Activated CD4-positive, CD25-positive, alpha-beta regulatory T cell (primary cell): Measurements from ENCODE around the gene MPZL3.
A peak's percentile ranks its signal among the peaks of the same experiment; 100 is the strongest.

Experiments
- DNase-seq, 4 experiments: peaks; one replicate each; lab custom pipeline; 2025; lab: John Stamatoyannopoulos, UW

Gene MPZL3

DNA sequence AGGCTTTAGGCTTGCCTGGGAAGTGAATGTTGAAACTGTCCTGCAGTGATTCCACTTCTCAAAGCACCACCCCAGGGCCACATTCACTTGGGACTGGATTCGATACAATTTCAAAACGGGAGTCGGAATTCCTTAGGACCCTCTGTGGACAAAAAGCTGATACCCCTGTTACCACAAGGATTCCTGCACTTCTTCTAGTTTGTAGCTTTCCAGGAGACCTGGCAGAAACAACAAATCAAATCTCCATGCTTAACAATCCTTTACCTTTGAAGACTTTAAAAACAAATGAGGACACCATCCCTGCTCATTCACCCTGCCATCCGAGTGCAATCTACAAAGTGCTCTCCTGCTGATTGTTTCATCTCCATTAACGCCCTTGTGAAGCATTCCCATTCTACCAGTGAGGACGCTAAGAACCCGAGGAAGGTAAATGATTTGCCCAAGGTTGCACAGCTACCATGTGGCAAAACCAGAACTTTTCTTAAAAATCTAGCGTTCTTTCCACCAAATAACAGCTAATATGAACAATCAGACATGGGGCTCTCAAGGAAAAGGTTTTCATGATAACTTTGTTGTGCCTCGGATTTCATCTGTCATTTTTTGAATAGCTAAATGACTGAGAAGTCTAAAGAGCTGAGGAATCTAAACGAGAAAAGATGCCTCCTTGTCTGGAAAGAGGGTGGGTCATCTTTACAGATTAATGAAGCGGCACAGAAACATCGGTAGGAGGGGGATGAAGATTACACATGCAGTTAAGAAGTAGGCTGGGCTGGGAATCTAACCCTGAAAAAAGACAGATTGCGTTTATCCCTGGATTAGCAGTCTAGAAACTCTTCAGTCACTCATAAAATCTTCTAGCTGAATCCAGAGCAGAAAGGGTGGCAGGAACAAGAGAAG is 12.7 kb upstream of the MPZL3 start:
- no peak for DNase-seq

DNA sequence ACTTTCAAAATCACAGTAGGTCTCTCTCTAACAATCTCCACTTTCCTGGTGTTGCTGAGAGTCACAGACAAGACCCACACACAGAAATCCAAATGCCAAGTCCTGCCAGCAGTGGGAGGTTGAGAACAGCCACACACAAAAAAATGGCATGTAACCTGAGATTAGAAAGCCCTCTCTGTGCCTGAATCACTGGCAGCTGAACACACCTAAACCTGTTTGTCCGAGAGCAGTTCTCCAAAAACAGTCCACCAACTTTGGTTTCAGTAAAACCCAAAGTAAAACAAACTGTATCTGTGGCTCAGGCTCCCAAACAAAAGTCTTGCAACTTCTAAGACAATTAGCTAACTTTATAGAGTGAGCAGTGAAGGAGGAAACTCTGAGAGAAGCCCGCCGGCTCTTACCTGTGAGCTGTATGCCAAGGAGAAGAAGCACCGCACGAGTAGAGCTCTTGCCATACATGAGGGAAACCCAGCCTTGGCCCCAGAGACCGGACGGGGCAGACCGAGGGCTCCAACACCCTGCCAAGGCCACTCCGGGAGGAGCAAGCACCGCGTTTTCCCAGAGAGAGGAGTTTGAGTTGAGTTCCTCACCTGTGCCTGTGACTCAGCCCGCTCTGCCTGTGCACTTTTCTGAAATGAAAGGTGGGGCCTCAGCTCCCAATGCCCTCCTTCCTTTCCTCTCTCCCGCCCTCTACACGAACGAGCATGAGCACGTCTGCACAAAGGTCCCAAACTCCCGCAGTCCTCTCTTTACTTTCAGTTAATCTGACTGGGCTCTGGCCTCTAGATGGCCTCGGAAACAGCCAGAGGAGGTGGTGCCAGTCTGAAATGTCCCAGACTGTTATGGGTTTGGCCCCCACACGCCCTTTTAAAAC is 11.8 kb upstream of the MPZL3 start, which contains the start of gene MPZL2:
Gene MPZL2, minus strand, starts transcription at position 603 of the 874 bp plus-strand sequence. Its CDS starts 144 bp downstream, at position 459.
- no peak for DNase-seq

DNA sequence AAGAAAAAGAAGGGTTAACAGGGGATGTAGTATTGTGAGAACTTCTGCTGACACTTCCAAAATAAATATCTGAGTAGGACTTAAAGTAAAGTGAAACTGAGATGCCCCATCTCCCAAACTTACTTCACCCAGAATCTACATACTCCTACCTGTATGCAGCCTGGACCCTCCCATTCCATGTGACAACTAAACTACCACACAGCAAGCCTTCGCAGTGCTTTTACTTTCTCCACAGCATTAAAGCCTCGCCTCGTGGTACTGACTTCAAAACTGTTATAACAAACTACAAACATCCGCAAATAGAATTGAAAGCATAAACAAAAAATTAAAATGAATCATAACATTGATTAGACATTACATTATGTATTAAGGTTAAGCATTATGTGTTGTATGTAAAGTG is 10.9 kb upstream of the MPZL3 start:
- no peak for DNase-seq

DNA sequence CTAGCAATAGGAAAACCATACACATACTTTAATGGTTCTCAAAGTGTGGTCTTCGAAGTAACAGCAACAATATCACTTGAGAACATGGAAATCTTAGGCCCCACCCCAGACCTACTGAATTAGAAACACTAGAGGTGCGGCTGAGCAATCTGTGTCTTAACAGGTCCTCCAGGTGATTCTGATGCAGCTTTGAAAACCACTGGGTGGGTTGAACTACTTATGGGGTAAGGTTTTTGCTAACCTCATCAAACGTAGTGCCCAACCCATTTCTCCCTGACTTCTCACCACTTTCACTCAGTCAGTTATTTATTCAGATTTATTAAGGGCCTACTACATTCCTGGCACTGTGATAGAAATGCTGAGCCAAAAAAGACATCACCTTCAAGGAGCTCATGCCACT is 8.2 kb upstream of the MPZL3 start:
- DNase-seq: no peak

DNA sequence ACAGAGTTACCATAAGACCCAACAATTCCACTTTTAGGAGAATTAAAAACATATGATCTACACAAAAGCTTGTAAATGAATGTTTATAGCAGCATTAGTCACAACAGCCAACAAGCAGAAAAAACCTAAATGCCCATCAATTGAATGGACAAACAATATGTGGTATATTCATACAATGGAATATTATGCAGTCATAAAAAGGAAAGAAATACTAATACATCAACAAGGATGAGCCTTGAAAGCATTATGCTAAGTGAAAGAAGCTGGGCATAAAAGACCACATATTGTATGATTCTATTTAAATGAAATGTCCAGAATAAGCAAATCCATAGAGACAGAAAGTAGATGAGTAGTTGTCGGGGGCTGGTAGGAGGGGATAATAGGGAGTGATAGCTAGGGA is 7.0 kb upstream of the MPZL3 start:
- no peak for DNase-seq

DNA sequence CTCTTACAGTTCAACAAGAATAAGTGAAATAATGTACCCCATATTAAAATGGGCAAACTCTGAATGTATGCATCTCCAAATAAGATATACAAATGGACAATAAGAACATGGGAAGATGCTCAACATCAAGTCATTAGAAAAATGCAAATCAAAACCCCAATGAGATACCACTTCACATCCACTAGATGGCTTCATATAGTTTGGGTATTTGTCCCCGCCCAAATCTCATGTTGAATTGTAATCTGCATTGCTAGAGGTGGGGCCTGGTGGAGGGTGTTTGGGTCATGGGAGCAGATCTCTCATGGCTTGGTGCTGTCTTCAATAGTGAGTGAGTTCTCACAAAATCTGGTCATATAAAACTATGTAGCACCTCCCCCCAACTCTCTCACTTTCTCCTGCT is 6.2 kb upstream of the MPZL3 start:
- DNase-seq: no peak

DNA sequence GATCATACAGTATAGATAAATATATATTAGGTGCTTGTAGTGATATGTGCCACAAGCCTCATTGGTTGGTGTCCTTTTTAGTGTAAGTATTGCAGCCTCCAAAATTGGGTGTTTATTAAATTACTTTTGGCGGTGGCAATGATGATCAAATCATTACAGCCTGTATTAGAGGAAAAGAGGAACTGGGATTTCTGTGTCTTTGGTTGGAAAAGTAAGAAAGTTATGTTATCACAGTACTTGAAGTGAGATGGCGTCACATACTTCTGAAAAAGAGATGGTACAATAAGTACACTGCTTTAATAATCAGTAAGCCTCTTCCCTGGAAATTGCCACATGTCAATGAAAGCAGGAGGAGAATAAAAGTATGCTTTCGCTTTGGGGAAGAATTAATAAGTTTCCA is 523 bp upstream of the MPZL3 start:
- DNase-seq: no peak

DNA sequence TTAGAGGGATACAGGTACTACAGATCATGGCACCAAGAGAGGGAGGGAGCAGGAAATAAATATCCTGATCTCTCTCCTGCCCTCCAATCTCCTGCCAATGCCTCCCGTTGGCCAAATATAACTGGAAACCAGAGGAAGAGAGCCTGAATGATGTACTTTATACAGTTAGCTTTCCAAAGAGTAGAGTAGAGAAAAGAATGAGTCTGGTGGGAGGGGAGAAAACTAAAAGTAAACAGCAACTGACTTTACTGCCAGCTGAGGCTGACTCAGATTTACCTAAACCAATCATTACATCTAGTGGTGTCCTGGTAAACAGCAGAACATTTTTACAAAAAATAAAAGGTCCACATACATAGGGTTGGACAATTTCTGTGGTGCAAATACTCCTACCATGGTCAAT is 5.1 kb downstream of the MPZL3 start:
- DNase-seq: no peak

DNA sequence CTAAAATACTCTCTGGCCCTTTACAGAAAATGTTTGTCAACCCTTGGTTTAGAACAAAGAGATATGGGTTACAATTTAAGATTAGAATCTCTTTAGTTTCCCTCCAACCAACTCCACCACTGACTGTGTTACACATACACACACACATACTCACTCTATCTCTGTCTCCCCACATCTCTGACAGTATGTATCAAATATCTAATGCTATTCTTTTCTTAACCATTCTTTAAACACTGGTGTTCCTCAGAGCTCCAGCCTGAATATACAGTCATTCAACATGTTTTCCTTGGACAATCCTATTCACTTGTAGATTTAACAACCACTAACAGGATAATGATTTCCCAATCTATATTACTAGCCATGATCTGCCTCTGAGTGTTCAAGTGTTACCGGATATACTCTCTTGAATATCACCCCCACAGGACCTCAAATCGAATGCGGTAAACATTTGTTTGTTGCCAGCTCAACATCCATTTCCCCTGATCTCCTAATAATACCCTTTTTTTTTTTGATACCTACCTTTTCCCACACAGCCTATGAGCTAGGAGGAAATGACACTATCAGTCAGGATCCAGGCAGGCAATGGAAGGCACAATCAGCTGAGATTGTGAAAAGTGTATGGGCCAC is 6.1 kb downstream of the MPZL3 start:
- DNase-seq: no peak

DNA sequence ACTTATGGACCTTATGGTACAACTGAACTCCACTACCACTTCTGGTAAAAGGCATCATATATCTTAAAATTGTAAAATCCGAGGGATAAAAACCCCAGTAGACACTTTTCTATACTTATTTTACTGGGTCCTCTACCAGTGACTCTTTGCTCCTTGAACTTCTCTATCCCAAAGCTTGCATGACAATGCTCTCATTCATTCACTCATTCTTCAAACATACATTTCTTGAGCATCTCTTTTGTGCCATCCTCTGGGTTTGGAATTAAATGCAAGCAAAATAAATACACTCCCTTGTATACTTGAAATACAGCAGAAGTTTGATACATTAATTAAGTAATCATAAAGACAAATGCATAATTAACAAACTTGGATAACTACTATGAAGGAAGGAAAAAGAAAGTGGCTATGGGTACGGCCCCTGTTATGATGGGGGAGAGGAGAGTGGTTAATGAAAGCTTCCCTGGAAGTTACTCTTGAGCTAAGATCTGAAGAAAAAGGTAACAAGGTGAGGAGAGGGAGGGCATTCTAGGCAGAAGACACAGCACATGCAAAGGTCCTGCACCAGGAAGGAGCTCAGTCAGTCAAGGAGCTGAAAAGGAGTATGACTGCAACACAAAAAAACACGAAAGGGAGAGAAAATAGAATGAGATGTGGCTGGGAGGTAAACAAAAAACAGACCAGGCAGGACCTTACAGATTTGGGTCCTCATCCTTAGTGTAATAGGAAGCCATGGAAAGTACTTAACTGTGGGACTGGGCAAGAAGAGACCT is 8.0 kb downstream of the MPZL3 start:
- no peak for DNase-seq

DNA sequence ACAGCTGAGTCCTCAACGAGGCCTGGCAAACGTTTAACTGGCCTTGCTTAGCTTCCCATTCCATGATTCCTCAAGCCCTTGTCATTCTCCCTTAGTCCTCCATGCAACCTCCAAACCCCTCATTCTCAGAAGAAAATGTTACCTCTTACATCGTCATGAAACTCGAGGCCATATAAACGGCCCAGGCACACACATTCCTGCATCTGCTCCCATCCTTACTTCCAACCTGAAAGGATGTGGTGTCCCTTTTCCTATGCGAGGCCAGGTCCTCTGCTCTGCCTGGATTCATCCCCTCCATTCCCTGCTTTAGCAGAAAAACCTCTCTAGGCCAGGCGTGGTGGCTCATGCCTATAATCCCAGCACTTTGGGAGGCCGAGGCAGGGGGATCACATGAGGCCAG is 9.0 kb downstream of the MPZL3 start:
- no peak for DNase-seq

DNA sequence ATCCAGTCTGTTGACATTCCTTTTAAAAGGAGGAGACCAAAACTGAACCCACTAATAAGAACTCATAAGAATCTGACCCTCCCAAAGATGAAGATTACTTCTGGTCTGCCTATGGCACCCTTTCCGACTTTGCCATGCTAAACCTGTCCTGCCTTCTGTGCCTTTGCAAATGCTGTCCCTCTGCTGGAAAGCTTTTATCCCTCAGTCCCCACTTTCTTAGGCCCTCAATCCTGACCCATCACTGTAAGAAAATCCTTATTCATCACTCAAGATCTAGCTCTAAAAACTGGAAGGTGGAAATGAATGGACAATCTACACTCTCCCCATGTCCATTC is 10.4 kb downstream of the MPZL3 start:
- no peak for DNase-seq

DNA sequence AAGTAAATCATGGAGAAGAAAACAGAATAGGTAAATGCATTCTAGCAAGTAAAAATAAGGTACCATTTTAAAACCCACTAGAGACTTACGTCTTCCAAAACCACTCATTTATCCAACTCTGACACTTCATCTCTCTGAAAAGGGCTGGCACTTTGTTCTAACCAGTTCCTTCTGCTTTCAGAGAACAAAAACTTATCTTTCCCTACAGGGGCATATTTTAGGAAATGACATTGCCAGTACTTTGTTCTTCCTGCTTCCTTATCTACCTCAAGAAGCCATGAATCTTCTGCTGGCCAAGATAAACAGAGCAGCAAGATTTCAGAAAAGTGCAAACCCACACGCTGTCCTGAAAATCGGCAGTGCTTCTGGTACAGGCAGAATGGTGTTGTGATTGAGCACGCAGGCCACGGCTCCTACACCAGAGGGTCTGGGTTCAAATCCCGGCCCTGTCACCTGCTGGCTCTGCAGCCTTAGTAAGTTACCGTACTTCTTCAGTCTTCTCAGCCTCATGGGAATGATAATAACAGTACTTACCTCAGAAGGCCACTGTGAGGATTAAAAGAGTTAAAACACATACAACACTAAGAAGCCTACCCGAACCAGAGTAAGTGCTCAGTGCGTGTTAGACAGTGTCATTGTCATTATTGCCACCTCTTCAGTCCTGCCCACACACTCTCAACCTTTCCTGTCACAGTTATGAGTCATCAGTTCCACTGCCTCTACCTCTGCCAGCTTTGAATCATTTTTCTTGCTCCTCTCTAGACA is 11.0 kb downstream of the MPZL3 start:
- DNase-seq: peak in 1 of 4 experiments; percentile 11

DNA sequence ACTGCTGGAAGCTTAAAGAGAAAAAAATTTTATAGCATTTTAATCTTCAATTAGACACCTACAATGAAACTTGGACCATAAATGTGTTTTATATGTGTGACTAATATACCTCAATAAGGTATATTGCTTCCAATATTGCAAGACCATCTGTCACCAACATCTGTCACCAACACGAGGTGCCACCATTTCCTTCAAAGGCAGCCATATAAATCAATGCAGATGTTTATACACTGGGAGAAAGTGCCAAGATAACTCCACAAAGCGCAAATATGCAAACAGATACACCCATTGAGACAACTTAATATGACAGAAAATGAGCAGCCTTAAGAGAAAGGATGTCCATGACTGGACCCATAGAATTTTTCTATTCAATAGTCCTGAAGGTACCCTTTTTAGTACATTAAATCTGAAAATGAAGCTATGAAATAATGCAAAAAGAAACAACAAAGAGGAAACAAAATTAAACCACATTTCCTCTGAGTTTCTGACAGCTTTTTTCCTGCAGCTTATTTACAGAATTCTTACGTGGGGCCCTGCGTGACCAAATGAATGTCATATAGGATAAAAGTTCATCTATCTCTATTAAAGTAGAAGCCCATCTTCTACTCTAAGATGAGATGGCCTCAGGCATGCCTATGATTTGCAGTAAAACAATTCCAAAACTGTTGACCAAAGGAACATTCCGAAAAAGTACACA is 12.5 kb downstream of the MPZL3 start:
- DNase-seq: no peak

DNA sequence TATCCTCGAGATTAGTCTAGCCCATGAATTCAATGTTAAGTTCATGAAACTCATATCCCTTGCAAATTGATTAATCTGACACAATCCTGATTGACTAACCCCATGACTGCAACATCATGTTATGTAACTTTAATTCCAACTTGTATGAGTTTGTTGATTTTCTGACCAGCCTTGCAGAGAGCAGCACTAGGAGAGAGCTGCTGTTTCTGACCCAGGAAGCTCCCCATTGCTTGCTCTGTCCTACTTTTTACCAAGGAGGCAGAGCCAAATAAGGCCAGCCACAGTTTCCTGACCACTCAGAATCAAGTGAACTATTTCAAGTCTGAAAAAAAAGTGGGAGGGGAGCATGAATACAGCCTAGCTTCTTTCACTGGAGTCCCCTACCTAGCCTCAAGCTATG is 13.2 kb downstream of the MPZL3 start:
- no peak for DNase-seq

DNA sequence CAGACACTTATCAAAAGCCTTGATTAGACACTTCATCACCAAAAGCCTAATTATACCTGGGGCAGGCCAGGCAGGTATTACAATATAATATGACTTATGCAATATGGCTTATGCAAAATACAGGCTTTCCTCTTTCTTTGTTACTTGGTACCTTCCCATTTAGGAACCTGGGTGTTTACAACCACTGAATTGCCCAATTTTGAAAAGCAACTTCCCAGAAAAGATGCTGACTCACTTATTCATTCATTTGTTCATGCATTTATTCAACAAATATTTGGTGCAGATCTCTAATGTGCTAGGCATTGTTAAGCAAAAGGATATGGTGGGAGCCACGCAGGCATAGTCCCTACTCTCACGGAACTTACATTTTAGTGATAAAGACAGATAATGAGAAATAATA is 13.7 kb downstream of the MPZL3 start:
- no peak for DNase-seq

DNA sequence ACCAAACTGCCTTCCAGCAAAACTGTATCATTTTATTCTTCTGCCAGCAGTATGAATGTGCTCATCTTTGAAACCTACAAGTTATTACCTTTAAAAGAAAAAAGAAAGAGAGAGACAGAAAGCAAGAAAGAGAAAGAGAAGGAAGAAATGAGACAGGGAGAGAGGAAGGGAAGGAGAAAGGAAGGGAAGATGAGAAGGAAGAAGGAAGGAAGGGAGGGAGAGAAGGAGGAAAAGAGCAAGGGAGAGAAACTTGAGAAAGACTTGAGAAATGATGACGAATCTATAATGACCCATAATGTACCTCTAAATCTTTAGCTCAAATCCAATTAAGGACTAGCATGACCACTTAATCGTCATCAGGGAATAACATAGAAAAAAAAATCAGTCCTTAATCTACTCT is 16.0 kb downstream of the MPZL3 start:
- DNase-seq: no peak

DNA sequence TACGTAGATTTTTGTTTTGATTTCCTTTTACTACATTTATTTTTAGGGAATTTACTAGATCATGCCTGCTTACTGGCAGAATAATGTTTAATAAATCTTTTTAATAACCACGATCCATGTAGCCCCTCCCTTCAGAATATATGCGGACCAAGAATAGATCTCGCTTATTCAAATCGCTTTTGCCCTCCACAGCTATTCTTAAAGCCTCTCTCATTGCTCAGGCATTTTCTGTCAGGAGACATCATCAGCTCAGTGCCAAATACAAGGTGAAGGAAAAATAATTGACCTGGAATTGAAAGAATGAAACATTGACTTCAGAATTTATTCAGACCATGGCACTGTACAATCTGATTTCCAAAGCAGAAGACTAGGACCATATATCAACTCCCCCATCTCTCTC is 17.3 kb downstream of the MPZL3 start:
- DNase-seq: no peak

DNA sequence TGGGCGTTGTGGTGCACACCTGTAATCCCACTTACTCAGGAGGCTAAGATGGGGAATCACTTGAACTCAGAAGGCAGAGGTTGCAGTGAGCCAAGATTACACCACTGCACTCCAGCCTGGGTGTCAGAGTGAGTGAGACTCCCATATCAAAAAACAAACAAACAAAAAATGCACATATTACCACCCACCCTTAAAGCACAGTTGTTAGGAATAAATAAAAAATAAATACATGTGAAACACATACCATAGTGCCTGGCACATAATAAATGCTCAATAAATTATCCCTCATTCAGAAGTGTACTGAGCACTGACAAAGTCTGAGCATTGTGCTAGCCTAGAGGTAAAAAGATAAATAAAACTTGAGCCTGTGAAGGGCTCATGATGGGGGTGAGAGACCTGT is 18.3 kb downstream of the MPZL3 start:
- no peak for DNase-seq

DNA sequence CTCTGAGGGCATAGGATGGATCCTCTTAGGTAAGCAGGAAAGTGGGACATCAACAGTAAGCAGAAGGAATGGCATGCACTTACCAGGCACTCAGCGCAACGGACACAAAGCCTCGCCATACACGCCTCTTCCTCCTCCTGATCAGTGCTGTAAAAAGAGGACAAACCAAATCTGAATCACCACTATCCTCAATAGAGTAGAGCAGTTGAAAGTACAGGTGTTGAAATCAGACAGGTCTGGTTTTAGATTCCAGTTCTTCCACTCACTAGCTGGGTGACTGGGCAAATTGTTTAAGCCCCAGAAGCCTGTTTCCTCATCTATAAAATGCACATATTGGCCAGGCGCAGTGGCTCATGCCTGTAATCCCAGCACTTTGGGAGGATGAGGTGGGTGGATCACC is 18.8 kb downstream of the MPZL3 start:
- no peak for DNase-seq

DNA sequence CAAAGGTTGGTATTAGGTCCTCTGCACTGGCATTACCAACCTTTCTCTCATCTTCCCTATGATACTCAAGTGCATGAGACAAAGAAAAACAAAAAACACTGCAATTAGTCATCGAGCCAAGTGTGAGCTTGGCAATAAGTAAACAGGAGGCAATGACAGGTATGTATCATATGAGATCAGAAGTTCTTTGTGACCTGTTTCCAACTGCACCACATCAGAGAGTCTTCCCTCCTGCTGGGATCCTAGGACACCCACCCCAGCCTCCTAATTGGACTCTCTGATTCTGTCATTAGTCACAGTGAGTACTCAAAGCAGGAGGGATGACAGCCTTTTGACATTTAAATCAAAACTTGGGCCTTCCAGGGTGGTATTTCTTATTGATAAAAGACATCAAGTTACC is 19.5 kb downstream of the MPZL3 start:
- no peak for DNase-seq
